ENCODE measurements around the gene PARVA.

- TF ChIP-seq CTCF (conservative IDR thresholded peaks at IDR 0.05; ENCODE audit: low read length) (no peak), EZH2phosphoT487 (IDR thresholded peaks at IDR 0.05; ENCODE audit: borderline replicate concordance, low read depth, low read length) (no peak)
Observed at GRCh38 chr11:12358302-12359188, 18.8 kb upstream of the PARVA start.
